H1 (cell line): Measurements from ENCODE around the gene PKD2L2. TPM values are rescaled to one million over a fixed set of nuclear protein-coding genes. Genes with fewer than 3 reads are reported as not detected.

Experiments used
- CTCF ChIA-PET: fragments of 300-600 bp; sonication (Branson Sonifier 250); formaldehyde crosslinking; loops from one replicate; lab custom pipeline; 2021; ENCODE audit not compliant: partially characterized antibody; lab: Charles Lee
- POLR2A ChIA-PET: fragments of 300-600 bp; sonication (Branson Sonifier 250); formaldehyde crosslinking; loops from one replicate; lab custom pipeline; 2021; ENCODE audit warnings: inconsistent platforms; ENCODE audit not compliant: partially characterized antibody; lab: Charles Lee
- DNase-seq, 2 experiments: peaks; one replicate each; pipeline versions ENCODE4 v3.0.0 to v3.0.0-alpha.2; 2010 to 2022; ENCODE audit warnings: low spot score in 2 of 2, low read depth in 1 of 2, mixed read lengths in 1 of 2
- FAIRE-seq: peaks from 2 replicates; lab custom pipeline; 2011; peaks lifted over from hg19 to GRCh38; lab: Jason Lieb, UNC
- H2AFZ ChIP-seq: 2 replicates; pipeline ENCODE4 v1.8.1; 2012; ENCODE audit warnings: low read length, inconsistent platforms
- H2AK5ac ChIP-seq: 2 replicates; pipeline ENCODE4 v1.6.1; 2013; ENCODE audit warnings: low read depth, low read length
- H2BK120ac ChIP-seq: replicated peaks from 2 replicates; pipeline ENCODE3; 2013; ENCODE audit warnings: low read depth, low read length, inconsistent platforms
- H2BK12ac ChIP-seq: 2 replicates; pipeline ENCODE4 v1.6.1; 2013; ENCODE audit warnings: low read depth, low read length
- H2BK15ac ChIP-seq: 2 replicates; pipeline ENCODE4 v1.6.1; 2013; ENCODE audit warnings: low read length
- H2BK20ac ChIP-seq: 2 replicates; pipeline ENCODE4 v1.6.1; 2013; ENCODE audit warnings: low read length
- H2BK5ac ChIP-seq: 2 replicates; pipeline ENCODE4 v1.6.1; 2013; ENCODE audit warnings: low read depth, low read length
- H3K14ac ChIP-seq: 2 replicates; pipeline ENCODE4 v1.6.1; 2013; ENCODE audit warnings: inconsistent platforms; ENCODE audit not compliant: insufficient read length
- H3K18ac ChIP-seq: 2 replicates; pipeline ENCODE4 v1.6.1; 2013; ENCODE audit warnings: low read length; ENCODE audit errors: extremely low read depth
- H3K23ac ChIP-seq: 2 replicates; pipeline ENCODE4 v1.6.1; 2013; ENCODE audit warnings: inconsistent platforms; ENCODE audit not compliant: insufficient read length
- H3K23me2 ChIP-seq: 2 replicates; pipeline ENCODE4 v1.6.1; 2013; ENCODE audit warnings: low read depth, low read length
- H3K27ac ChIP-seq: 2 replicates; pipeline ENCODE4 v1.6.1; 2011; ENCODE audit warnings: low read depth, low read length, inconsistent platforms
- H3K27me3 ChIP-seq, 4 experiments: replicated peaks in 1 of 4; 1 replicate in 1 of 4; 2 replicates in 3 of 4; pipeline versions ENCODE4 v1.6.1 to v1.8.1; 2011 to 2013; ENCODE audit warnings: low read length in 3 of 4, mild to moderate bottlenecking in 3 of 4, inconsistent platforms in 2 of 4, mixed read lengths in 2 of 4, moderate library complexity in 1 of 4; ENCODE audit not compliant: control insufficient read depth in 3 of 4, insufficient read depth in 3 of 4; ENCODE audit errors: extremely low read depth in 1 of 4
- H3K36me3 ChIP-seq, 4 experiments: 2 replicates each; pipeline versions ENCODE4 v1.6.1 to v1.8.1; 2011 to 2013; ENCODE audit warnings: mild to moderate bottlenecking in 4 of 4, low read length in 3 of 4, moderate library complexity in 2 of 4, control low read depth in 1 of 4, inconsistent platforms in 1 of 4; ENCODE audit not compliant: insufficient read depth in 4 of 4, control insufficient read depth in 2 of 4
- H3K4ac ChIP-seq: replicated peaks from 2 replicates; pipeline ENCODE3; 2013; ENCODE audit warnings: low read length, low read depth, mixed read lengths, inconsistent platforms; ENCODE audit not compliant: insufficient read length
- H3K4me1 ChIP-seq, 4 experiments: replicated peaks in 1 of 4; 1 replicate in 1 of 4; 2 replicates in 3 of 4; pipeline versions ENCODE4 v1.6.1 to v1.8.1; 2011 to 2013; ENCODE audit warnings: low read length in 3 of 4, inconsistent platforms in 2 of 4, mixed read lengths in 1 of 4; ENCODE audit not compliant: insufficient read depth in 4 of 4, control insufficient read depth in 3 of 4
- H3K4me2 ChIP-seq, 2 experiments: 2 replicates each; pipeline versions ENCODE4 v1.6.1 to v1.8.1; 2011 to 2013; ENCODE audit warnings: low read depth in 2 of 2, low read length in 2 of 2, control low read depth in 1 of 2, inconsistent platforms in 1 of 2, mild to moderate bottlenecking in 1 of 2; ENCODE audit not compliant: insufficient read depth in 1 of 2
- H3K4me3 ChIP-seq, 4 experiments: fragments of 200-600, 300-600 bp in 1 of 4; sonication (generic), shearing (Covaris generic), sonication (Bioruptor Twin) in 1 of 4; 2 replicates each; pipeline versions ENCODE4 v1.5.1 to v1.8.1; 2011 to 2016; ENCODE audit warnings: low read length in 4 of 4, low read depth in 3 of 4, control low read depth in 2 of 4, inconsistent platforms in 2 of 4, mild to moderate bottlenecking in 2 of 4, mixed read lengths in 1 of 4, moderate library complexity in 1 of 4; ENCODE audit not compliant: insufficient read depth in 2 of 4; ENCODE audit errors: extremely low read depth in 1 of 4
- H3K56ac ChIP-seq: replicated peaks from 2 replicates; pipeline ENCODE3; 2013; ENCODE audit warnings: low read depth, mild to moderate bottlenecking, mixed read lengths, low read length, inconsistent platforms; ENCODE audit not compliant: insufficient read length
- H3K79me1 ChIP-seq: 2 replicates; pipeline ENCODE4 v1.6.1; 2013; ENCODE audit warnings: low read depth, low read length, control low read depth
- H3K79me2 ChIP-seq, 2 experiments: 2 replicates each; pipeline versions ENCODE4 v1.6.1 to v1.8.1; 2012 to 2013; ENCODE audit warnings: low read length in 2 of 2, mild to moderate bottlenecking in 2 of 2, inconsistent platforms in 1 of 2; ENCODE audit not compliant: insufficient read depth in 2 of 2, control insufficient read depth in 1 of 2
- H3K9ac ChIP-seq, 4 experiments: replicated peaks in 1 of 4; 1 replicate in 1 of 4; 2 replicates in 3 of 4; pipeline versions ENCODE4 v1.6.1 to v1.8.1; 2011 to 2013; ENCODE audit warnings: low read depth in 3 of 4, low read length in 3 of 4, control low read depth in 2 of 4, mild to moderate bottlenecking in 2 of 4, moderate library complexity in 2 of 4, inconsistent platforms in 1 of 4; ENCODE audit errors: extremely low read depth in 1 of 4
- H3K9me3 ChIP-seq, 2 experiments: 2 replicates each; pipeline versions ENCODE4 v1.6.1 to v1.8.1; 2012 to 2013; ENCODE audit warnings: mild to moderate bottlenecking in 2 of 2, moderate library complexity in 2 of 2, control low read depth in 1 of 2, inconsistent platforms in 1 of 2, low read depth in 1 of 2, low read length in 1 of 2, mixed read lengths in 1 of 2; ENCODE audit not compliant: insufficient read depth in 2 of 2
- H4K20me1 ChIP-seq, 2 experiments: replicated peaks in 1 of 2; 2 replicates each; pipeline versions ENCODE3 to v1.8.1; 2011 to 2013; ENCODE audit warnings: inconsistent platforms in 2 of 2, low read length in 2 of 2, mild to moderate bottlenecking in 1 of 2; ENCODE audit not compliant: insufficient read depth in 2 of 2, control insufficient read depth in 1 of 2
- H4K5ac ChIP-seq: 2 replicates; pipeline ENCODE4 v1.6.1; 2013; ENCODE audit warnings: low read length, low read depth, mixed read lengths, inconsistent platforms; ENCODE audit not compliant: insufficient read length
- H4K8ac ChIP-seq: 2 replicates; pipeline ENCODE4 v1.8.0; 2013; ENCODE audit warnings: mild to moderate bottlenecking, moderate library complexity, low read length, inconsistent platforms; ENCODE audit not compliant: insufficient read depth; ENCODE audit errors: extremely low read depth
- H4K91ac ChIP-seq: replicated peaks from 2 replicates; pipeline ENCODE3; 2013; ENCODE audit warnings: low read length, mixed read lengths, inconsistent platforms; ENCODE audit not compliant: insufficient read length
- CBX5 ChIP-seq: fragments of 300-800, 300-1000 bp; sonication (generic); IDR thresholded peaks from 2 replicates; pipeline ENCODE4 v1.7.1; 2016; ENCODE audit warnings: antibody characterized with exemption, low read length, low read depth
- CBX8 ChIP-seq: fragments of 300-800, 300-1000 bp; sonication (generic); IDR thresholded peaks from 2 replicates; pipeline ENCODE4 v1.7.1; 2016; ENCODE audit warnings: low read depth, low read length, borderline replicate concordance
- FOSL1 ChIP-seq: IDR thresholded peaks from 2 replicates; pipeline ENCODE4 v1.6.1; 2011; ENCODE audit warnings: mild to moderate bottlenecking, low read depth, low read length, moderate library complexity; ENCODE audit not compliant: insufficient read depth
- HDAC2 ChIP-seq, 2 experiments: fragments of 300-600 bp in 1 of 2; sonication (generic) in 1 of 2; IDR thresholded peaks; 2 replicates each; pipeline ENCODE4 v1.6.1; 2011 to 2012; ENCODE audit warnings: low read depth in 2 of 2, low read length in 2 of 2, mild to moderate bottlenecking in 2 of 2, moderate library complexity in 2 of 2, borderline replicate concordance in 1 of 2, inconsistent platforms in 1 of 2
- KDM5A ChIP-seq: fragments of 200-600 bp; IDR thresholded peaks from 2 replicates; pipeline ENCODE4 v1.7.1; 2012; ENCODE audit warnings: mild to moderate bottlenecking, low read length, inconsistent platforms, mixed read lengths
- RFX5 ChIP-seq: IDR thresholded peaks from 2 replicates; pipeline ENCODE4 v1.6.1; 2011; ENCODE audit warnings: low read depth, low read length, improper control_type of control experiment, borderline replicate concordance
- SAP30 ChIP-seq: fragments of 300-600 bp; sonication (generic); IDR thresholded peaks from 2 replicates; pipeline ENCODE4 v1.7.1; 2012; ENCODE audit warnings: low read length, moderate library complexity, mild to moderate bottlenecking, inconsistent platforms; ENCODE audit not compliant: insufficient read depth, insufficient replicate concordance
- SP1 ChIP-seq: IDR thresholded peaks from 2 replicates; pipeline ENCODE4 v1.6.1; 2011; ENCODE audit warnings: low read depth, low read length
- SP2 ChIP-seq: IDR thresholded peaks from 2 replicates; pipeline ENCODE4 v1.6.1; 2012; ENCODE audit warnings: mild to moderate bottlenecking, low read length, inconsistent platforms
- TAF1 ChIP-seq: IDR thresholded peaks from 2 replicates; pipeline ENCODE4 v1.6.1; 2011; ENCODE audit warnings: mild to moderate bottlenecking, low read depth, low read length
- TBP ChIP-seq: IDR thresholded peaks from 2 replicates; pipeline ENCODE4 v1.6.1; 2011; ENCODE audit warnings: low read depth, low read length, improper control_type of control experiment
- TCF12 ChIP-seq: IDR thresholded peaks from 2 replicates; pipeline ENCODE4 v1.6.1; 2011; ENCODE audit warnings: low read depth, mild to moderate bottlenecking, low read length
- WGBS, 2 experiments: shearing (Covaris generic) in 1 of 2; methylation state at CpG; one replicate each; pipeline versions ENCODE4 v1.1.6 to v1.1.7; 2013 to 2015; ENCODE audit warnings: low lambda C conversion rate in 2 of 2, mixed read lengths in 2 of 2, inconsistent platforms in 1 of 2, low coverage in 1 of 2, missing lambda C conversion rate in 1 of 2; ENCODE audit not compliant: insufficient replicate concordance in 2 of 2, insufficient coverage in 1 of 2, insufficient read length in 1 of 2; ENCODE audit errors: extremely low coverage in 1 of 2, missing lambda C conversion rate in 1 of 2; 5-methylcytosine and 5-hydroxymethylcytosine counted together
- polyA plus RNA-seq, 7 experiments: library from polyadenylated mRNA; depleted of rRNA in 3 of 7; stranded (reverse) in 5 of 7; unstranded in 2 of 7; fragments of >200 nt in 5 of 7; fragments of 200-250 nt in 2 of 7; gene quantifications; 1 replicate in 5 of 7; 2 replicates in 1 of 7; 4 replicates in 1 of 7; pipeline versions ENCODE4 v1.2.1 to v1.2.3, GENCODE V29; 2011 to 2013; ENCODE audit warnings: missing spikeins in 2 of 7, mixed read lengths in 2 of 7
- total RNA-seq: library from RNA; stranded (reverse); fragmentation: NEBNext Ultra II Directional; extraction: Animal tissue kit (Norgen Biotek cat#: 25700); gene quantifications from 2 replicates; pipeline ENCODE4 v1.2.1, GENCODE V29; 2021

Gene PKD2L2
- total and polyA plus RNA-seq, 2 of the 8 experiments (the other 6 are each of a cell fraction or from before 2014, with no cell fraction given), result not detected

DNA sequence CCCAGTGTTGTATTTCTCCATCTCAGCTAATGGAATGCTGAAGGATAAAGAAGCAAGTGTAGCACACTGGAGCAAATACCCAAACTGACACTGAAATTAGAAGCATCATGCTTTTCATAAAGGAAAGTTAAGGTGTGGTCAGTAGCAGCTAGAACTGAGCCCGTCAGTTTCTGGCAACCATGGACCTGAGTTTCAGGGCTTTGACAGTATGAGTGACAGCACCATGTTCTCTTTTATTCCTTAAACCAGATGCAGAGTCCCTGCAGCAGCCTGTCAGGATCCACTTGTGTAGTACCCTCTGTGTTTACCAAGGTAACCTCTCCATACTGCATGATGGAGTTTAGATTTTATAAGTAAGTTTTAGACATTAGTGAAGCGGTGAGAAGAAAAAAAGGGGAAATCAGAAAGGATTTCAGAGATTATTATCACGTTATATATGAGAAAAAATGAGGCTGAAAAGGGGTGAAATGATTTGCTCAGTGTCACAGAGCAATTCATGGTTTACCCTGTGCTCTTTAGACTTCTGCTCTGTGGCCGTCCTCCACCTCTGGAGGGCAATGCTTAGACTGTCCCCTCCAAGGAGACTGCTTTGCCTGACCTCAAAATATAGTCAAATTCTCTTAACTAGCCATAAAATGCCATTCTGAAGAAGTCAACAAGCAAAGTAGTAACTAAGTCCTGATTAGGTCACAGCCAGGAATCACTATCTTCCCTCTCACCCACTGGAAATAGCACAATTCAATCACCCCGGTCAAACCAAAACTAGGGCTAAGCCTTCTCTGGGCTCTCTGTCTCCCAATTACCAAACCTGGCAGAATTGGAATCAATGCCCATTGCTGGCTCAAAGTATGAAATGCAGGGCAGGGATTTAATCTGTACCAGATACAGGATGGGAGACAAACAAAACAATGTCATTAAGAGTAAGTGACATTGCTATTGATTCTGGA lies 32.1 kb upstream of the PKD2L2 start:
- no peak overlapping the region for H3K4ac ChIP-seq
- H2AK5ac ChIP-seq, result no peak overlapping the region
- FAIRE-seq (no peak), DNase-seq (no peak)
- H3K79me2 ChIP-seq, result no peaks in the 10 kb centered on the region
- H3K4me3 ChIP-seq, result no peak overlapping the region
- WGBS, 2 experiments, result 86 to 100% methylated on average over 1 to 5 of the region's 5 CpGs
- no peak overlapping the region for H3K18ac ChIP-seq
- no peaks in the 10 kb centered on the region for H3K9me3 ChIP-seq
- no peak overlapping the region for H4K91ac ChIP-seq
- 0 out of 2 replicates have a peak overlapping the region, but pooled peaks have one; percentile 17 for H2AFZ ChIP-seq
- no peak overlapping the region for H3K56ac ChIP-seq
- CTCF ChIA-PET, result interaction anchor here (1.1 kb wide), 1 partner anchor 78 kb away, joined by 3 read pairs; no protein-coding TSS in a partner anchor
- no peaks in the 10 kb centered on the region for H3K4me1 ChIP-seq
- H4K5ac ChIP-seq, result no peak overlapping the region
- no peak overlapping the region for H3K4me2 ChIP-seq
- no peak overlapping the region for H3K27ac ChIP-seq
- no peak overlapping the region for H3K23ac ChIP-seq
- no peak overlapping the region for H2BK120ac ChIP-seq
- no peak overlapping the region for H2BK15ac ChIP-seq
- no peak overlapping the region for H2BK20ac ChIP-seq
- H3K23me2 ChIP-seq, result no peaks in the 10 kb centered on the region
- no peaks in the 10 kb centered on the region for H3K79me1 ChIP-seq
- no peaks in the 10 kb centered on the region for H3K27me3 ChIP-seq
- no peaks in the 10 kb centered on the region for H4K20me1 ChIP-seq
- H3K14ac ChIP-seq, result no peak overlapping the region
- H2BK12ac ChIP-seq, result no peak overlapping the region
- no peak overlapping the region for H3K9ac ChIP-seq
- H2BK5ac ChIP-seq, result no peak overlapping the region
- H4K8ac ChIP-seq, result no peak overlapping the region
- POLR2A ChIA-PET, result no interaction called here
- H3K36me3 ChIP-seq, result no peaks in the 10 kb centered on the region
- TF ChIP-seq KDM5A (no peak), CBX5 (no peak), TAF1 (no peak), RFX5 (no peak), CBX8 (no peak), SAP30 (no peak), SP1 (no peak), TBP (no peak), TCF12 (no peak), HDAC2 (IDR thresholded peaks at IDR 0.05; ENCODE audit: borderline replicate concordance in 1 of 2, low read depth in 2 of 2, low read length in 2 of 2) (no peak), SP2 (no peak), FOSL1 (no peak)
